Neutrophil (primary cell): ENCODE results near the gene EPB42.
A peak's percentile ranks its signal among the peaks of the same experiment; 100 is the strongest.

Experiments
- H3K27ac ChIP-seq: fragments of 200-600 bp; sonication (generic); 2 replicates; pipeline ENCODE4 v1.5.1; 2016; ENCODE audit warnings: mild to moderate bottlenecking, moderate library complexity
- H3K27me3 ChIP-seq: fragments of 200-600 bp; sonication (generic); 2 replicates; pipeline ENCODE4 v1.6.0; 2016; ENCODE audit warnings: mild to moderate bottlenecking
- H3K36me3 ChIP-seq: fragments of 200-600 bp; sonication (generic); 2 replicates; pipeline ENCODE4 v1.5.1; 2017
- H3K4me1 ChIP-seq, 2 experiments: fragments of 200-600 bp in 1 of 2; sonication (generic) in 1 of 2; 1 replicate in 1 of 2; 2 replicates in 1 of 2; pipeline versions ENCODE4 v1.5.1 to v1.6.1; 2013 to 2016; ENCODE audit warnings: low read depth in 1 of 2, low read length in 1 of 2, mild to moderate bottlenecking in 1 of 2, moderate library complexity in 1 of 2; ENCODE audit not compliant: control insufficient read depth in 1 of 2, insufficient read depth in 1 of 2
- H3K4me3 ChIP-seq, 2 experiments: fragments of 200-600 bp in 1 of 2; sonication (generic) in 1 of 2; 1 replicate in 1 of 2; 2 replicates in 1 of 2; pipeline ENCODE4 v1.5.1; 2013 to 2016; ENCODE audit warnings: low read depth in 1 of 2, low read length in 1 of 2, mild to moderate bottlenecking in 1 of 2, moderate library complexity in 1 of 2
- H3K9me3 ChIP-seq: fragments of 200-600 bp; sonication (generic); 2 replicates; pipeline ENCODE4 v1.5.1; 2016
- TF ChIP-seq, protein P1 (sequence below): fragments of 200-600 bp; sonication (generic); IDR thresholded peaks from 2 replicates; pipeline ENCODE4 v1.5.1; 2016; ENCODE audit warnings: antibody characterized with exemption

The EPB42 gene

DNA sequence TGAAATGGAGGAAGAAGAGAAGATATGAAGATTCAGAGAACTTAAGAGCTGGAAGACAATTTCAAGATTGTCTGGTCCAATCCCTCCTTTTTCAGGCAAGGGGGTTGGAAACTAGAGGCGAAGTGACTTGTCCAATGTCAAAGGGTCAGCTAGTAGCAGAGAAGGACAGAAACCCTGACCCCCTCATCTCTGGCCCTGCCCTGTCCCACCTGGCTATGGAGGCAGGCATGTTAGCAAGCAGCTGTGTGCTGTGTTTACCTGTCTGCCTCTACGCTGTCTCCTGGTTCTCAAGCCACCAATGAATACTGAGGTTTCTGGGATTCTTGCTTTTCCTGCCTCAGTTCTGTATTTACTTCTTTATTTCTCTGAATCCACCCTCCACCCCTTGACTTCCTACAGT is 45.6 kb upstream of the EPB42 start:
- TF ChIP-seq, protein P1, sequence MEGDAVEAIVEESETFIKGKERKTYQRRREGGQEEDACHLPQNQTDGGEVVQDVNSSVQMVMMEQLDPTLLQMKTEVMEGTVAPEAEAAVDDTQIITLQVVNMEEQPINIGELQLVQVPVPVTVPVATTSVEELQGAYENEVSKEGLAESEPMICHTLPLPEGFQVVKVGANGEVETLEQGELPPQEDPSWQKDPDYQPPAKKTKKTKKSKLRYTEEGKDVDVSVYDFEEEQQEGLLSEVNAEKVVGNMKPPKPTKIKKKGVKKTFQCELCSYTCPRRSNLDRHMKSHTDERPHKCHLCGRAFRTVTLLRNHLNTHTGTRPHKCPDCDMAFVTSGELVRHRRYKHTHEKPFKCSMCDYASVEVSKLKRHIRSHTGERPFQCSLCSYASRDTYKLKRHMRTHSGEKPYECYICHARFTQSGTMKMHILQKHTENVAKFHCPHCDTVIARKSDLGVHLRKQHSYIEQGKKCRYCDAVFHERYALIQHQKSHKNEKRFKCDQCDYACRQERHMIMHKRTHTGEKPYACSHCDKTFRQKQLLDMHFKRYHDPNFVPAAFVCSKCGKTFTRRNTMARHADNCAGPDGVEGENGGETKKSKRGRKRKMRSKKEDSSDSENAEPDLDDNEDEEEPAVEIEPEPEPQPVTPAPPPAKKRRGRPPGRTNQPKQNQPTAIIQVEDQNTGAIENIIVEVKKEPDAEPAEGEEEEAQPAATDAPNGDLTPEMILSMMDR, result no peak
- H3K36me3 ChIP-seq, result no peaks in the 10 kb centered on the region
- H3K27me3 ChIP-seq, result no peaks in the 10 kb centered on the region
- H3K4me3 ChIP-seq, result no peak overlapping the region
- peak overlapping the region; percentile 31 for H3K27ac ChIP-seq
- peaks cover 42 to 50% of the 10 kb centered on the region in 2 experiments for H3K4me1 ChIP-seq
- H3K9me3 ChIP-seq, result no peaks in the 10 kb centered on the region

DNA sequence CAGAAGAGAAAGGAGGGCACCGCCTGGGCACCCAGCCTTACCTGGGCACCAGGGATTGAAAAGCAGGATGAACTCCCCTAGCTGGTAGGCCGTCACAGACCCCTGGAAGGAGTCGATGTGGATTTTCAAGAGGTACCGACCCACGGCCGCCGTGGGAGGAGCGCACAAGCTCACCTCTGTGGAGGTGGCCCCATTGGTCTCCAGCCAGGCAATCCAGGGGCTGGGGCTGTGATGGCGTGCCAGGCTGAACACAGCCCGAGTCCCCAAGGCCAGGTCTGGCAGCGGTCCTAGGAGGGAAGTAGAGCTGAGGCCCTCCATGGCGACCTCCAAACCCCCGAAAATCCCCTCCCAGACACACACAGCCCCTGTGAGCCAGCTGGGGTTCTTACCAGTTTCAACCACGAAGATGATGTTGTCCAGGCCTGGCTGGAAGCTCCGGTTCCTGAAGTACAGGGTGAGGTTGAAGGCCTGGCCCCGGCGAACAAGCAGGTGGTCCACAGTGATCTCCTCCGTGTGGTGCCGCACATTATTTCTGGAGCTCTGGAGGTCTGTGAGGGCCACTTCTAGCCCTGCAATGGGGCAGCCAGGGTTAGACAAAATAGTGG is 39.3 kb upstream of the EPB42 start:
- Histone ChIP-seq H3K27me3 (no peaks in the 10 kb centered on the region), H3K27ac (no peak overlapping the region), H3K36me3 (no peaks in the 10 kb centered on the region), H3K4me3 (no peak overlapping the region), H3K4me1 (no peaks in the 10 kb centered on the region), H3K9me3 (no peaks in the 10 kb centered on the region)
- TF ChIP-seq, protein P1, result no peak

DNA sequence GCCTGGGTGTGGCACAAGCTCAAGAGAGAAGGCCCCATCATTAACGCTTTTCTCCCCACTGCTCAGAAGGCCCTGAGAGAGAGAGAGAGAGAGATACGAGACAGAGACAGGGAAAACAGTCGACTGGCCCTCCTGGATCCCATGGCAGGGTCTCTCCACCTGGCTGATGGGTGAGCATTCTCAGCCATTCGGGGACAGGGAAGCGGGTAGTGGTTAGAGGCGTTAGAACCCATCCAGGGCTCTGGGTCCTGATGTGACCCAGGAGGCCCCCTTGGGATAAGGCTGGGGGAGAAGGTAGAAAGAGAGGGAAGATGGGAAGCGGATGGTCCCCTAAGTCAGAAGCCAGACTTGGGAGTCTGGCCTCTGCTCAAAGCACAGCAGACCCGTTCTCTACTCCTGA is 38.0 kb upstream of the EPB42 start:
- TF ChIP-seq, protein P1, result no peak
- no peak overlapping the region for H3K27ac ChIP-seq
- peaks cover under 1 to 3% of the 10 kb centered on the region in 2 experiments for H3K4me1 ChIP-seq
- H3K27me3 ChIP-seq, result no peaks in the 10 kb centered on the region
- H3K9me3 ChIP-seq, result no peaks in the 10 kb centered on the region
- H3K4me3 ChIP-seq, result no peak overlapping the region
- H3K36me3 ChIP-seq, result no peaks in the 10 kb centered on the region

DNA sequence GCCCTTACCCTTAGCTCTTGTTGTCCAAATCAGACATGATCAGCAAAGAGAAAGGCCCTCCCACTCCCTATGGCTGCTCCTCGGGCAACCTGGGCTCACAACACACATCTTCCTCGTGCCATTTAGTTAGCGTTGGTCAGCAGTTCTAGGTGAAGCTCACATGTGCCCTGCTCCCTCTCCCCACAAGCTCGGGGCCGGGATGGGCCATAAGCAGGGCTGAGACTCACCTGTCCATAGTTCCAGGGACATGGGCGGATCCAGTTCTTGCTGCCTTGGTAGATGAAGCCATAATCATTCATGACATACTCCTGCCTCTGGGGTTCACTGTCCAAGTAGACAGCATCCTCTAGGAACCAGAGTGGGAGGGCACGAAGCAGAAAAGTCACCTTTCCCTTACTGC is 35.5 kb upstream of the EPB42 start:
- TF ChIP-seq, protein P1, result no peak
- Histone ChIP-seq H3K4me1 (peaks cover 11 to 16% of the 10 kb centered on the region in 2 experiments), H3K27me3 (no peaks in the 10 kb centered on the region), H3K9me3 (no peaks in the 10 kb centered on the region), H3K36me3 (no peaks in the 10 kb centered on the region), H3K27ac (no peak overlapping the region), H3K4me3 (no peak overlapping the region)

DNA sequence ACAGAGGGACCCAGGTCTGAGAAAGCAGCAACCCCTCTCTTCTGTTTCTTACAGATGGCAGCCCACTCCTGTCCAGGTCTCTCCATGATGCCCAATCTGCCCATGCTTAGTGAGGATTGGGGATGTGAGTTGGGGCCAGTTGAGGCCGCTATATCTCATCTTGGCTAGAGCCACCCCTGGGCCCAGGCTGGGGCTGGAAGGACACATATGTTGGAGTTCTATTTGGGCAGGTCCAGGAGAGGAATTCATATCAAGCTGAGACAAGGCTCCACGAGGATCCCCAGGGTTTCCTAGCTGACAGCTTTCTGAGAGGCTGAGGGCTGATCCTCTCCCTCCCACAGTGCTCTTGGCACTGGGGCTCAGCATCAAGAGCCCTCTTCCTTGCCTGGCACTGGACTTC is 34.6 kb upstream of the EPB42 start:
- Histone ChIP-seq H3K9me3 (no peaks in the 10 kb centered on the region), H3K4me1 (peaks cover 19 to 26% of the 10 kb centered on the region in 2 experiments), H3K36me3 (no peaks in the 10 kb centered on the region), H3K27ac (no peak overlapping the region), H3K27me3 (no peaks in the 10 kb centered on the region), H3K4me3 (no peak overlapping the region)
- TF ChIP-seq, protein P1, result no peak
